GM20000 (cell line): ENCODE results near the gene STK36.
A peak's percentile ranks its signal among the peaks of the same experiment; 100 is the strongest.

Source experiments
- DNase-seq: peaks from one replicate; pipeline ENCODE4 v3.0.0; 2012; ENCODE audit warnings: low spot score
- TF ChIP-seq, protein P1 (sequence below): IDR thresholded peaks from 2 replicates; pipeline ENCODE4 v1.5.1; 2012; ENCODE audit warnings: mild to moderate bottlenecking, control low read depth; ENCODE audit errors: extremely low read depth, missing control alignments

Gene STK36

DNA sequence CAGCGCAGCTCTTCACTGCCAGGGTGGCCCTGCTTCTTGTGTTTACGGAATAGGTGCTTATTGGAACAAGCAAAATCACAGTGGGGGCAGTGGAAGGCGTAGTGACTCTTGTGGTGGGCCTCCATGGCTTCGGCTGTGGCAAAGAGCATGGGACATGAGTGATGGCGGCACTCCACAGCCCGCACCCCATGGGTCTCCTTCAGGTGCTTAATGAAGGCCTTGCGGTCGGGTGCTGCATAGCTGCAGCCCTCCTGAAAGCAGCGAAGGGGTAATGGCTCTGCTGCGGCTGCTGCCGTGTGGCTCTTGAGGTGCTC is 23.1 kb upstream of the STK36 start:
- no peak for DNase-seq
- TF ChIP-seq, protein P1, sequence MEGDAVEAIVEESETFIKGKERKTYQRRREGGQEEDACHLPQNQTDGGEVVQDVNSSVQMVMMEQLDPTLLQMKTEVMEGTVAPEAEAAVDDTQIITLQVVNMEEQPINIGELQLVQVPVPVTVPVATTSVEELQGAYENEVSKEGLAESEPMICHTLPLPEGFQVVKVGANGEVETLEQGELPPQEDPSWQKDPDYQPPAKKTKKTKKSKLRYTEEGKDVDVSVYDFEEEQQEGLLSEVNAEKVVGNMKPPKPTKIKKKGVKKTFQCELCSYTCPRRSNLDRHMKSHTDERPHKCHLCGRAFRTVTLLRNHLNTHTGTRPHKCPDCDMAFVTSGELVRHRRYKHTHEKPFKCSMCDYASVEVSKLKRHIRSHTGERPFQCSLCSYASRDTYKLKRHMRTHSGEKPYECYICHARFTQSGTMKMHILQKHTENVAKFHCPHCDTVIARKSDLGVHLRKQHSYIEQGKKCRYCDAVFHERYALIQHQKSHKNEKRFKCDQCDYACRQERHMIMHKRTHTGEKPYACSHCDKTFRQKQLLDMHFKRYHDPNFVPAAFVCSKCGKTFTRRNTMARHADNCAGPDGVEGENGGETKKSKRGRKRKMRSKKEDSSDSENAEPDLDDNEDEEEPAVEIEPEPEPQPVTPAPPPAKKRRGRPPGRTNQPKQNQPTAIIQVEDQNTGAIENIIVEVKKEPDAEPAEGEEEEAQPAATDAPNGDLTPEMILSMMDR = no peak

DNA sequence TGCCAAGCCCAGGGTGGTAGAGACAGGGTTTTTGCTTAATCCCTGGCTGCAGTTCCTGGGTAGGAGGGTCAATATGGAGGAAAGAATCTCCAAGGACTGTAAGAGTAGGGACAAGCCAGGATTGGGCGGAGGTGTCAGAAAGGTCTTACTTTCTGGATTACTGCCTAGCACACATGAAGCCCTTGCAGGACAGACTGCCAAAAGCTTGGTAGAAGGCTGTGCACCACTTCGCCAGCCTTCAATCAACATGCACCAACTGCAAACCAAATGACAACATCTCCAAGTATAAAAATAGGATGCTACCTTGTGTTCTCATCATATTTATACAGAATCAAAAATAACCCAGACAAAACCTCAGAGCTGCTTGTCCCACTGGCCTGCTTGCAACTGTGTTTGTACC is 16.1 kb upstream of the STK36 start:
- no peak for DNase-seq
- TF ChIP-seq, protein P1 = no peak

DNA sequence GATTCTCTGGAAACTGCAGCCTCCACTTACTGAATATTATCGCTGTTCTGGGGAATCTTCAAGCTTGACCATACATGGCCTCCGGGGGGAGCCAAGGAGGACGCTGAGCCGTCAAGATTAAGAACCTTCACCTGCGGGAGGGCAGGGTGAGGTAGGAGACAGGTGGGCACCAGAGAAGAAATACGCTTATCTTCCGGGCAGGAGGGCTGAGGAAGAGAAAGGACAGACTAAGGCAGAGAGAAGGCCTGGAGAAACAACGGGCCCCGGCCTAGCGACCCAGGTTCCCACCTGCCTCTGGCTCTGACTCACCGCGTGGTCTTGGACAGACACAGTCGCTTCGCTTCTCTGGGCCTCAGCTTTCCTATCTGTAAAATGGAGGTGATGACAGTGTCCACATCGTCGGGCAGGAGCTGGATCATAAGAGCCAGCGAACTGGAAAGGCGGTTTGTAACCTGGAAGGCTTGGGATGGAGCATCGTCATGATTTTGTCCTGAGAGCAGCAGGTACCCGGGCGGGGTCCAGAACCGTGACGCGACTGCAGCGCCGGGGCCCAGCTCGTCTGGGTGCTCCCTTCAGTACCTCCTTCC is 13.1 kb upstream of the STK36 start:
- TF ChIP-seq, protein P1 = peak; percentile 46
- peak; percentile 68 for DNase-seq

DNA sequence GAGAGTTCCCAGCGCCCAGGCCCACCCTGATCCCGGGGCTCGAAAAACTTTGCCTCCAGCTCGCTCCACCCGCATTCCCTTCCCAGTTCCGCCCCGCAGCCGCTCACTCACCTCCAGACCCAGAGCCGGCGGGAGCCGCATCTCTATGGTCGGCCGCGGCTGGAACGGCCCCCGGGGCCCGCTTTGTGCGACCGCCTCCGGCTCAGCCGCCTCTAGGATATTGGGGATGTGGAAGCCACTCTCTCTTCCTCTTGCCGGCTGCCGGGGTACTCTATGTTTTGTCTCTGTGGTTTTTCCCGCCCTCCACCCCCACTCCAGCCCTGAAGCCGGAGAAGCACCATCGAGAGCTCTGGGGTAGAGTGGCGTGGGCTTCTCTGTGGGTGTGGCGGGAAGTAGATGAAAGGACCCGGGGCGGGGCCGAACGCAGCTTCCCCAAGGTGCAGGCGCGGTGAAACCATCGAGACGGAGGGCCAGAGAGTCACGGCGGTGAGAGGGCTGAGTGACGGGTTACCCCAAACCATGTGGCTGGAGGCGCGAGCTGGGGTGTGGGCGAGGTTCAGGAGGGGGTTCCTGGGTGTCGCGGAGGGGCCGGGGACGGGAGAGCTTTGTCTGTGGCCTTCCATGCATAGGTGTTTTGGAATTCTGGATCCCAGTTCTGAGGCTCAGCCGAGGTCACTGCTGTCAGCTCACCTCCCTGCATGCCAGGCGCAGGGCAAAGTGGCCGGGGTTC is 12.5 kb upstream of the STK36 start, which contains the start of the genes BCS1L and ZNF142:
BCS1L (plus strand) TSS at position 426 of the 730 bp plus-strand sequence. CDS start 1,305 bp downstream, outside the sequence.
ZNF142 (minus strand) TSS at position 366 of the 730 bp plus-strand sequence. CDS start 3,194 bp downstream, outside the sequence.
- DNase-seq = peak; percentile 91
- TF ChIP-seq, protein P1 = no peak

DNA sequence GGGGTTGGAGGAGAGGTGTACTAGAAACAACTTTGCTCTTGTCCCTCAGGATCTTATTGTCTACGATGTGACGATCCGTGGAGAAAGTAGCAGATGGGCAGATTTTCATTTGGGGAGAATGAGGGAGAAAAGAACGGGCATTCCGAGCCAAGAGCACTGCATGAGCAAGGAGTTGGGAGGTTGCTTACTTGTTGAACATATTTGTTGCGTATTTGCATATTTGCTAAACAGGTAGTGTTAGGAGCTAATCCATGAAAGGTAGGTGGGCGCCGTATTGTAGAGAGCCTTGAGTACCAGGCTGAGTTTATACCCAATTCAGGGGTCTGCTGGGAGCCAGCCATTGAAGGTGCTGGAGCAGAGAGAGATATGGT is 11.9 kb upstream of the STK36 start:
- DNase-seq = no peak
- TF ChIP-seq, protein P1 = no peak

DNA sequence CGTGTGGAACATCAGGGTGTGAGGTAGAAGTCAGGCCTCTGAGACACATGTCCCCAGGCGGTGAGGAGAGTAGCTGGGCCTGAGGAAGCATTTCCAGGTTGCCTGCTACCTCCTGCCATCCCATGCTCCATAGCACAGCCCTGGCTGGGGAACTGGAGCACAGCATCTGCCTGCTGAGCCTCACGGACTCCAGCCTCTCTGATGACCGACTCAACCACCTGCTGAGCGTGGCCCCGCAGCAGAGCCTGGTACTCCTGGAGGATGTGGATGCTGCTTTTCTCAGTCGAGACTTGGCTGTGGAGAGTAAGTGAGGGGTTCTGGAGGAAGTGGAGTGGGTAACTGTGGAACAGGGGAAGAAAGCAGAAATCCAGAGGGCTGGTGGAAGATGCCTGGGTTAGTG is 9.5 kb upstream of the STK36 start:
- DNase-seq = no peak
- TF ChIP-seq, protein P1 = no peak

DNA sequence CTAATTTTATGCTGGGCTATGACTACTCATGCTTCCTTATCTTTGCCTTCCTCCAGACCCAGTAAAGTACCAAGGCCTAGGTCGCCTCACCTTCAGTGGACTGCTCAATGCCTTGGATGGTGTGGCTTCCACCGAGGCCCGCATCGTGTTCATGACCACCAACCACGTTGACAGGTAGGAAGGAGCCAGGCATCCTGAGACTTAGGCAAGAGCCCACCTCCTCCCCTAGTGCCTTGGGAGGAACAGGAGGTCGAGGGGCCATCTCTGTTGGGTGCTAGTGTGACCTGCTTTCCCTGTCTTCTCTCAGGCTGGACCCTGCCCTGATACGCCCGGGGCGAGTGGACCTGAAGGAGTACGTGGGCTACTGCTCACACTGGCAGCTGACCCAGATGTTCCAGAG is 9.1 kb upstream of the STK36 start:
- no peak for DNase-seq
- TF ChIP-seq, protein P1 = no peak
